ENCODE measurements around the gene TLCD5. TPM values are rescaled to one million over a fixed set of nuclear protein-coding genes. Genes with fewer than 3 reads are reported as not detected.

The TLCD5 gene
- total and polyA plus RNA-seq, 4 donors, result 2.0 to 10.8 (median 3.1) TPM

GRCh38 chr11:120281143-120281795, 43.8 kb upstream of the TLCD5 start:
- DNase-seq (peak; percentile 31 to 69 (median 61)), ATAC-seq (ENCODE audit: insufficient read depth, low FRiP score) (no peak)
- peaks cover 0 to 14% (median 4%) of the 10 kb centered on the region in 5 donors for H3K4me1 ChIP-seq (ENCODE audit: control insufficient read depth in 5 of 5, insufficient read depth in 5 of 5, low read length in 5 of 5)
- TF ChIP-seq CTCF (IDR thresholded peaks at IDR 0.05; ENCODE audit: control extremely low read depth, extremely low read depth), result no peak
- no peak overlapping the region for H3K27ac ChIP-seq (ENCODE audit: low read depth in 1 of 2, low read length in 1 of 2)
- H3K9me3 ChIP-seq (ENCODE audit: control insufficient read depth in 4 of 4, insufficient read depth in 3 of 4, low read length in 3 of 4), result no peaks in the 10 kb centered on the region
- H3K9ac ChIP-seq (ENCODE audit: insufficient read depth in 1 of 2, low read length in 2 of 2), result no peak overlapping the region
- no peaks in the 10 kb centered on the region for H3K27me3 ChIP-seq (ENCODE audit: control insufficient read depth in 3 of 3, insufficient read depth in 3 of 3, low read length in 2 of 3)
- H3K4me3 ChIP-seq, result no peak overlapping the region
- no peaks in the 10 kb centered on the region for H3K36me3 ChIP-seq (ENCODE audit: control insufficient read depth in 4 of 4, insufficient read depth in 4 of 4, low read length in 4 of 4)
- WGBS, 2 donors, result 58 to 74% methylated on average over 7 of the region's 7 CpGs

- no peak overlapping the region for H3K27ac ChIP-seq (ENCODE audit: low read depth in 1 of 2, low read length in 1 of 2)
- peaks cover 0 to 3% (median 0%) of the 10 kb centered on the region in 3 donors for H3K27me3 ChIP-seq (ENCODE audit: control insufficient read depth in 3 of 3, insufficient read depth in 3 of 3, low read length in 2 of 3)
- 80 to 86% methylated on average over 2 of the region's 2 CpGs for WGBS, 2 donors
- ATAC-seq (ENCODE audit: insufficient read depth, low FRiP score), result no peak
- no peak overlapping the region for H3K9ac ChIP-seq (ENCODE audit: insufficient read depth in 1 of 2, low read length in 2 of 2)
- peaks cover 0 to 14% (median 4%) of the 10 kb centered on the region in 5 donors for H3K4me1 ChIP-seq (ENCODE audit: control insufficient read depth in 5 of 5, insufficient read depth in 5 of 5, low read length in 5 of 5)
- no peak overlapping the region for H3K4me3 ChIP-seq
- H3K36me3 ChIP-seq (ENCODE audit: control insufficient read depth in 4 of 4, insufficient read depth in 4 of 4, low read length in 4 of 4), result no peaks in the 10 kb centered on the region
- no peaks in the 10 kb centered on the region for H3K9me3 ChIP-seq (ENCODE audit: control insufficient read depth in 4 of 4, insufficient read depth in 3 of 4, low read length in 3 of 4)
- TF ChIP-seq CTCF (IDR thresholded peaks at IDR 0.05; ENCODE audit: control extremely low read depth, extremely low read depth), result no peak
- no peak for DNase-seq
Observed at GRCh38 chr11:120283124-120283523, 42.0 kb upstream of the TLCD5 start.

GRCh38 chr11:120284272-120284671, 40.8 kb upstream of the TLCD5 start:
- no peak for DNase-seq
- ATAC-seq (ENCODE audit: insufficient read depth, low FRiP score), result peak; percentile 16
- Histone ChIP-seq H3K4me1 (ENCODE audit: control insufficient read depth in 5 of 5, insufficient read depth in 5 of 5, low read length in 5 of 5) (peaks cover 0 to 14% (median 4%) of the 10 kb centered on the region in 5 donors), H3K9ac (ENCODE audit: insufficient read depth in 1 of 2, low read length in 2 of 2) (no peak overlapping the region), H3K9me3 (ENCODE audit: control insufficient read depth in 4 of 4, insufficient read depth in 3 of 4, low read length in 3 of 4) (no peaks in the 10 kb centered on the region), H3K27me3 (ENCODE audit: control insufficient read depth in 3 of 3, insufficient read depth in 3 of 3, low read length in 2 of 3) (peaks cover 0 to 5% (median 0%) of the 10 kb centered on the region in 3 donors), H3K27ac (ENCODE audit: low read depth in 1 of 2, low read length in 1 of 2) (no peak overlapping the region), H3K36me3 (ENCODE audit: control insufficient read depth in 4 of 4, insufficient read depth in 4 of 4, low read length in 4 of 4) (no peaks in the 10 kb centered on the region), H3K4me3 (no peak overlapping the region)
- 70 to 88% methylated on average over 6 of the region's 6 CpGs for WGBS, 2 donors
- TF ChIP-seq CTCF (IDR thresholded peaks at IDR 0.05; ENCODE audit: control extremely low read depth, extremely low read depth), result no peak

All from lung (tissue), 12 donors.